ENCODE measurements around the gene SPEF1.
"Not testable (repeated sequence)": the region's sequence is repeated elsewhere in the genome, so short reads cannot be mapped to it uniquely, and the experiment has no call there.

The SPEF1 gene

GRCh38 chr20:3811467-3812258 is 30.4 kb upstream of the SPEF1 start:
- peak; percentile 85 to 91 for DNase-seq (ENCODE audit: low read depth in 2 of 2)

GRCh38 chr20:3808544-3808943 is 27.3 kb upstream of the SPEF1 start:
- no peak for DNase-seq (ENCODE audit: low read depth in 2 of 2)

GRCh38 chr20:3804781-3805180 is 23.5 kb upstream of the SPEF1 start:
- no peak for DNase-seq (ENCODE audit: low read depth in 2 of 2)

- DNase-seq (ENCODE audit: low read depth in 2 of 2): no peak
These were observed 23.1 kb upstream of the SPEF1 start for GRCh38 chr20:3804254-3804751.

- DNase-seq (ENCODE audit: low read depth in 2 of 2): no peak
These were observed 22.6 kb upstream of the SPEF1 start for GRCh38 chr20:3803854-3804253.

GRCh38 chr20:3803289-3803688 is 22.0 kb upstream of the SPEF1 start:
- no peak for DNase-seq (ENCODE audit: low read depth in 2 of 2)

GRCh38 chr20:3802524-3803239 is 21.4 kb upstream of the SPEF1 start:
- DNase-seq (ENCODE audit: low read depth in 2 of 2): no peak

- DNase-seq (ENCODE audit: low read depth in 2 of 2): no peak
These were observed 20.6 kb upstream of the SPEF1 start for GRCh38 chr20:3801846-3802245.

- no peak for DNase-seq (ENCODE audit: low read depth in 2 of 2)
These were observed 20.1 kb upstream of the SPEF1 start for GRCh38 chr20:3801299-3801698.

- no peak for DNase-seq (ENCODE audit: low read depth in 2 of 2)
These were observed 19.6 kb upstream of the SPEF1 start for GRCh38 chr20:3800878-3801260.

GRCh38 chr20:3800256-3800877 is 19.1 kb upstream of the SPEF1 start:
- no peak for DNase-seq (ENCODE audit: low read depth in 2 of 2)

GRCh38 chr20:3798908-3799248 is 17.6 kb upstream of the SPEF1 start:
- no peak for DNase-seq (ENCODE audit: low read depth in 2 of 2)

- no peak for DNase-seq (ENCODE audit: low read depth in 2 of 2)
These were observed 17.1 kb upstream of the SPEF1 start for GRCh38 chr20:3798373-3798768.

- no peak for DNase-seq (ENCODE audit: low read depth in 2 of 2)
These were observed 16.5 kb upstream of the SPEF1 start for GRCh38 chr20:3797592-3798372.

- DNase-seq (ENCODE audit: low read depth in 2 of 2): no peak
These were observed 15.9 kb upstream of the SPEF1 start for GRCh38 chr20:3797226-3797545.

GRCh38 chr20:3796477-3797225 is 15.4 kb upstream of the SPEF1 start:
- DNase-seq (ENCODE audit: low read depth in 2 of 2): no peak

- DNase-seq (ENCODE audit: low read depth in 2 of 2): peak; percentile 72 to 81
These were observed 14.5 kb upstream of the SPEF1 start, which contains the start of gene CDC25B for GRCh38 chr20:3795511-3796468. TSS of gene CDC25B (plus strand) at chr20:3796310. CDS start at chr20:3796532, 222 bp downstream.

GRCh38 chr20:3794701-3795420 is 13.6 kb upstream of the SPEF1 start:
- no peak for DNase-seq (ENCODE audit: low read depth in 2 of 2)

- not testable (repeated sequence) for DNase-seq (ENCODE audit: low read depth in 2 of 2)
These were observed 12.9 kb upstream of the SPEF1 start for GRCh38 chr20:3794168-3794567.
